AG08396 (cell line): ENCODE results near the gene CLDN6.

Experiments used
- DNase-seq: peaks from one replicate; pipeline ENCODE4 v3.0.0; 2012; ENCODE audit warnings: low spot score, mixed read lengths

The CLDN6 gene

DNA sequence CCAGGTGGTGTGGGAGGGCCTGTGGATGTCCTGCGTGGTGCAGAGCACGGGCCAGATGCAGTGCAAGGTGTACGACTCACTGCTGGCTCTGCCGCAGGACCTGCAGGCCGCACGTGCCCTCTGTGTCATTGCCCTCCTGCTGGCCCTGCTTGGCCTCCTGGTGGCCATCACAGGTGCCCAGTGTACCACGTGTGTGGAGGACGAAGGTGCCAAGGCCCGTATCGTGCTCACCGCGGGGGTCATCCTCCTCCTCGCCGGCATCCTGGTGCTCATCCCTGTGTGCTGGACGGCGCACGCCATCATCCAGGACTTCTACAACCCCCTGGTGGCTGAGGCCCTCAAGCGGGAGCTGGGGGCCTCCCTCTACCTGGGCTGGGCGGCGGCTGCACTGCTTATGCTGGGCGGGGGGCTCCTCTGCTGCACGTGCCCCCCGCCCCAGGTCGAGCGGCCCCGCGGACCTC lies 4.5 kb downstream of the CLDN6 start:
- DNase-seq, result no peak

DNA sequence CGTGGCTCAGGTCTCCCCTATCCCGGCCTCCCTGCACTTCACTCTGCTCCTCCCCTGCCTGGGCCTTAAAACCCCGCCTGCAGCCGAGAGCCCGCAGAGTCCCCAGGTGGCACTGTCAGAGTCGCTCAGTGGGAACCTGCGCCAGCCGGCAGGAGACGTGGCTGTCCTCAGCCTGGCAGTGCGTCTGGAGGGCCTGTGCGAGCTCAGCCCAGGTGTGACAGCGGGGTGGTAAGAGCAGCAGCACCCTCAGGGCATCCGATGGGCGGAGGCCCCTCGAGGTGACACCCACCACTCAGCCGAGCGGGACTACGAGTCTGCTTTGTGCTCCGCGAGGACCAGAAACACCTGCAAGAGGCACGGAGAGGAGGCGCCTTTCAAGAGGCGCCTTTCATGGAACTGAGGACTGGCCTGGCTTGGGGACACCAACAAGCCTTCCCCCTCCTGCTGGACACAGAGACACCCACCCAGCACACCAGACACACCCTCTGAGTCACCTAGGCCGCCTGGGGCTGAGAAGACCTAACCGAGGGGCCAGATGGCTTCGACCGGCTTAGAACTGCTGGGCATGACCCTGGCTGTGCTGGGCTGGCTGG lies 5.1 kb downstream of the CLDN6 start, which contains the start of gene CLDN9:
CLDN9 (plus strand) TSS at position 96 of the 593 bp plus-strand sequence; CDS start at position 536, 440 bp downstream.
- DNase-seq, result no peak

DNA sequence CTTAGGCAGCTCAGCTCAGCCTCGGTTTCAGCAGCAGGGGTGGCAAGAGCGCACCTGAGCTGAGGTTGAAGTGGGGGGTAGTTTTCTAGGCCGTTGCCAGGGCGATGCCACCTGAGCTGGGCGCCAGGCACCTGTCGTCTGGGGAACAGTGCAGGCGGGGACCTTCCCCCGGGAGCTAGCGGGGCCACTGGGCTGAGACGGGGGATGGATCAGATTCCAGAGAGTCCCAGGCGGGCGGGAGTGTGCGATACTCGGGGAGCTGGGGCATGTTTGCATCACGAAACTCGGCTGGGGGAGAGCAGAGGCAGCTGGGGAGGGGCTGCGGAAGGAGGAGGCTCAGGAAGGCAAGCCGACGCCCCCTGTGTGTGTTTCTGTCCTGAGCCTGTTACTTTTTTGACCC lies 5.7 kb downstream of the CLDN6 start:
- DNase-seq, result no peak

DNA sequence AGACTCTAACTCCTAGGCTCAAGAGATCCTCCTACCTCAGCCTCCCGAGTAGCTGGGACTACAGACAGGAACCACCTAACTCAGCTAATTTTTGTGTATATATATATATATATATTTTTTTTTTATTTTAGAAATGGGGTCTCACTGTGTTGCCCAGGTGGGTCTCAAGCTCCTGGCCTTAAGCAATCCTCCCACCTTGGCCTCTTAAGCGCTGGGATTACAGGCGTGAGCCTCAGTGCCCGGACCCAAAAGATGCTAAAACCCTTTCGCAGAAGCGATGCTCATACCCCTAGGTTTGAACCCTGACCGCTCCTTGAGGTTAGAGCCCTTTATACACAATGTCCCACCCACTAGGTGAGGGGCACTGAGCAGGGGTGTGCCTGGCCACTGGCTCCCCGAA lies 7.5 kb downstream of the CLDN6 start:
- no peak for DNase-seq

DNA sequence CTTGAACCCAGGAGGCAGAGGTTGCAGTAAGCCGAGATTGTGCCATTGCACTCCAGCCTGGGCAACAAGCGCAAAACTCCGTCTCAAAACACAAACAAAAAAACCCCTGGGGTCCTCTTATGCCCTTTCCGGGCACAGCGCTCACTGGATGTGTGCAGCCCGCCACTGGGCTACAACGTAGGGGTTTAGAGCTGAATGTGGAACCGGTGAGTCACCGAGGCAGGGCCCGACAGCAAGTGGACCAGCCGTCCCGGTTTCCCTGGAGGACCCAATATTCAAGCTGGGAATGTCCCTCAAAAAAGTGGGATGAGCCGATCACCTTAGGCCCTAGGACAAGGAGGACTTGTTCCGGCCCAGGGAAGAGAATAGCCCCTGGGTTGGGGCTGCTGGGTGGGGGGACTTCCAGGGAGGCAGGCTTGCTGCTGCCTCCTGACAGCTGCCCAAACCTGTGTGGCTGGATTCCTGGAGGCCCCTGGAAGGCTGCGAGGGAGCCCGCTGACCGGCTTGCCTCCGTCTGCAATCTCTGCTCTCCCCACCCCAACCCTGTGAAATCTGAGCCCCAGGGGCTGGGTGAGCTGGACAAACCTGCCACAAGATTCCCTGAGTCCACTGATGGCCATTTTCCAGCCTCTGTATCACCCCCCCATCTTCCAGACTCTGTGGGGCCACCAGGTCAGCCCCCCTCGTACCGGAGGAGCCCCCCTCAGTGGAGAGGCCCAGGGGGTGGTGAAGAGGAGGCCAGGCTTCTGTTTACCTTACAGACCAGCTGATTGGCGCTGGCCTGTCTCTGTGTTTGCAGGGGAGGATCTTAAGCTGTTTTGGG lies 8.2 kb downstream of the CLDN6 start:
- no peak for DNase-seq

DNA sequence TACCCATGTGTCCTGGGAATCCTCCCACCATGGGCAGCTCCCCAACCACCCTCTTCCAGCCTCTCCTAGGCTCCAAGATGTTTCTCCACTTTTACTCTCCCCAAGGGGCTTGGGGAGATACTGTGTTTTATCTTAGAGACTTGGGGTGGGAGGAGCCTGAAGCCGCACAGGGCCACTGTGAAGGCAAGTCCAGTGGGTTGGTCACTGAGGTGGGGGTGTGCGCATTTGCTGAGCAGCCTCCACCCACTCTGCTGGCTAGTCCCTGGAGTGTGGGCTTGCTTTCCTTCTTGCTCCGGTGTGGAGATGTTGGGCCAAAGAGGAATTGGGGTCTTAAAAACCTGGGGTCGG lies 9.3 kb downstream of the CLDN6 start:
- no peak for DNase-seq

DNA sequence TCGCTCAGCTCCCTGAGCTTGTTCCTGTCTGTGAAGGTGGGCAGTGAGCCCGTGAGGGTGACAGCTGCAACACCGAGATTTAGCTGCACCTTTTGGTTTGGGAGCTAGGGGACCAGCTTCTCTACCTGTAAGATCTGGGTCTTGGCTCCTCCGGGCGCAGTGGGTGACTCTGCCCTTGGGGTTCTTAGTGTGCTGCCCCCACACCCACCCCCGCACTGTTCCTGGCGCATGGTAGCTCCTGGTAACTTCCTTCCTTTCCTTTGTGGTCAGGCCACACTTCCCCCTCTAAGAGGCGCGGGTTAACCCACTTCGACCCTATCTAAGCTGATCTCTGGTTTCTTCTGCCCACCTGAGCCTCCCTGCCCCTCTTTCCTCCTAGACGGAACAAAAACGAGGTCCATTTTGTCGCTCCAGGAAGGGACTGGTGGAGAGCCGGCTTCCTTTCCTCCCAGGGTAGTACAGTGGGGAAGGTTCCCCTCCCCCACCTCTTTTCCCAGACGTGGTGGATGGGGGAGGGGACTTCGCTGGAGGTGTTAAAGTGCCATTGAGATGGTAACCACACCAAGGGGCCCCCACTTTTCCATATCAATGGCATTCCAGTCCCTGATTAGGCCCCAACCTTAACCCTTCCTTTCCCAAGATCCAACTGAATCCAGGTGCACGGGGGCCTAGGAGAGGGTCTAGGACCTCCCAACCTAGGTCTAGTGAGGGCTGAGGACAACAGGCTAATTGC lies 9.9 kb downstream of the CLDN6 start:
- DNase-seq, result no peak

DNA sequence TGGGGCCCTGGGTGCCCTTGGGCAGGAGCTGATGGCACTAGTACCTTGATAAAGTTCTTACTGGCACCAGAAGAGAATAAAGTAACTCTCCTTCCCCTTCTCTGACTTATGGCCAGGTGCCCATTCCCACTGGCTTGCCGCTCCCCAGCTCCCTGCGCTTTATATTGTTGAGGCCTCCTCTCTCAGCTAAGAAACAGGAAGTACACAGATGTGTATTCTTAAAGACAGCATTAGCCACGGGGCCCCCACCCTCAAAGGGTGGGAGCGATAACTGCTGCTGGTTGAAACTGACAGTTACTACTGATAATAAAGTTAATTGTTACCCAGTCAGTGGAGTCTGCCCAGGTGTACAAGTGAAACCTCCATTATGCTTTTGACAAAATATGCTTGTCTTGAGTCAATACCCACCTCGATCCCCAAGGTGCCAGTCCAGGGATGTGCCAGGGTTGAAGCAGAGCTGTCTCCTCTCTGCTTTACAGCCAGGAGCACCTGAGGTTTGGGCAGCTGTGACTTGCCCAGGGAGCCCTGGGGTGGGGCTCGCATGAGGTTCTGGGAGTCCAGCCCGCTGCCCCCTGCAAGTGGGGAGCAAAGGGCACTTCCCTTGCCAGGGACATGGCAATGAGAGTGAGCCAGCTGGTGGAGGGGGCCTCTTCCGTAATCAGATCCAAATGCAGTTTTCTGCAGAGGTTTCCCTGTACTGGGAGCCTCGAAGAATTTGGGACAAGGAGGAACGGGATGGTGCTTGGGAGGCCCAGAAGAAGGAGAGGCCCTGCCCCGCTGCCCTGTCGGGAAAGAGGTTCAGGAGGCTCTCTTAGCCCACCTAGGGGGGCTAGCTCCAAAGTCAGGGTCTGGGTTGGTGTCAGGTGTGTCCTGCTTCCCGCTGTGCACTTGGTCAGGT lies 10.7 kb downstream of the CLDN6 start:
- DNase-seq, result no peak

DNA sequence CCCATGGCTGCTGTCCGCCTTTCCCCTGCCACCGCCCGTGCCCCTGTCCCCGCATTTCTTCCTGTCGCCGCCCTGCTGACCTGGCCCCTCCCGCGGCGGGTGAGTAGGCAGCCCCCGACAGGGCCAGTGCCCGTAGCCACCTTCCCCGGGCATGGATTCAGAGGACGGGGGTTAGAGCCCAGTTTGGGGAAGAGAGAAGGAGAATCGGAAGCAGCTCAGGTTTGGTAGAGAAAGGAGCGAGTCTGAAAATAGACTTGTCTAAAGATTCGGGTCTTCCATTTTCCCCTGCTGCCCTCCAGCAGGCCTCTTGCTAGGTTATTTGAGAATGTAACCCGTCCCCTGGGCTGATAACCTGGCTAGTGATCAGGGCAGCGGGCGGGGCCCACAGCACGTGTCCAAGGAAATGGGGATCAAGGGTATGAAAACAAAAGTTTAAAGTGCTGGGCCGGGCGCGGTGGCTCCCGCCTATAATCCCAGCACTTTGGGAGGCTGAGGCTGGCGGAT lies 13.2 kb downstream of the CLDN6 start:
- DNase-seq, result no peak

DNA sequence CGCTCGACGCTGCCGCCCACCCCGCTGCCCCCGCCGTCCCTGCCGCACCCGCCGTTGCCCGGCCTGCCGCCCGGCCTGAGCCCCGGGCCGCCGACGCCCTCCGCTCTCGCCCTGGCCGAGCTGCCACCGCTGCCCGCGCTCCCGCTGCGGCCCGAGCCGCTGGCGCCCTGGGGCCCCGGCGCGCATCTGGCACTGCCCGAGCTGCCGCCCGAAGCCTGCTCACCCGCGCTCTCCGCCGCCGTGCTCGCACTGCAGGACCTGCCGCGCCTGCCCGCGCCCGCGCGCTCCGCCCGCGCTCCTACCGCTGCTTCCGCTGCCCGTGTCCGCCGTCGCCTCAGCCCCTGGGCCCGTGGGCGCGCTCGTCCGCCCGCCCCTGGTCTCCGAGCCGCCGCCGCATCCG lies 13.7 kb downstream of the CLDN6 start:
- peak; percentile 46 for DNase-seq

DNA sequence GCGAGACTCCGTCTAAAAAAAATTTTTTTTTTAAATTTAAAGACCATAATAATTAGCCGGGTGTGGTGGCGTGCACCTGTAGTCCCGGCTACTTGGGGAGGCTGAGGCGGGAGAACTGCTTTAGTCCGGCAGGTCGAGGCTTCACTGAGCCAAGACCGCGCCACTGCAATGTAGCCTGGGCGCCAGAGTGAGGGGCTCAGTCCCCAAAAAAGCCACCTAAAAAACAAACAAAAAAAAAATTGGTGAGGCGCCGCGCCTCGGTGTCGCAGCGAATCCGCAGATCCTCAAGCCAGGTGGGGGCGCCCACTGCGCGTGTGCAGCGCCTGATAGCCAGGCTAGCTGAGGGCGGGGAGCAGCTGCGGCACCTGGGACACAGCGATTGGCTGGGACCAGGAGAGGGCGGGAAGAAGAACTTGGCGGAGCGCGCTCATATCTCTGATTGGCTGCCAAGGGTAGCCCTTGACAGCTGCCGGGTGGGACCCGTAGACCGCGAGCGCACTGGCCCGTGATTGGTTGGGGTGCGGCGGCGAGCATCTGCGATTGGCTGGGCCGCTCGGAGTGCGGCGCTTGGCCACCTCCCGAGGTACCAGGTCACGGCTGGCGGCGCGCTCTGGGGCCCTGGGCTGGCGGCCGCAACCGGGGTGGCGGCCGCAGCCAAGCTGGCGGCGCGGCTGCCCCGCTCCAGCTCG lies 14.3 kb downstream of the CLDN6 start:
- peak; percentile 99 for DNase-seq

DNA sequence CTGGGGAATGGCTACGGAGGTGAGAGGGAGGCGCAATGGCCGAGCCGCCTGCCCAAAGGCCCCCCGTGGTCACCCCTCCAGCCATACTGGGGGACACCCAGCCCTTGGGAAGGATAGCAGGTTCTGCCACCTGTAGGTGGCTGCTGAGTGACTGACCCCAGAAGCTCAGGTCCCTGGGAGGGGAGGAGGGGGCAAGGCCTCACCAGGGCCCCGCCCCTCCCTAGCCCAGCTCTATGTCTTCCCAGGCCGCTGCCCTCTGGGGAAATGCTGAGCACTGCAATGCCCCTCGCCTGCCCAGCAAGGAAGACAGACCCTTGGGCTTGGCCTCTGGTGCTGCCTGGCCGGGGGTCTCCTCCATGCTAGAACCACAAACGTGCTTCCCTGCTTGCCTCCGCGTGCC lies 16.7 kb downstream of the CLDN6 start:
- no peak for DNase-seq

DNA sequence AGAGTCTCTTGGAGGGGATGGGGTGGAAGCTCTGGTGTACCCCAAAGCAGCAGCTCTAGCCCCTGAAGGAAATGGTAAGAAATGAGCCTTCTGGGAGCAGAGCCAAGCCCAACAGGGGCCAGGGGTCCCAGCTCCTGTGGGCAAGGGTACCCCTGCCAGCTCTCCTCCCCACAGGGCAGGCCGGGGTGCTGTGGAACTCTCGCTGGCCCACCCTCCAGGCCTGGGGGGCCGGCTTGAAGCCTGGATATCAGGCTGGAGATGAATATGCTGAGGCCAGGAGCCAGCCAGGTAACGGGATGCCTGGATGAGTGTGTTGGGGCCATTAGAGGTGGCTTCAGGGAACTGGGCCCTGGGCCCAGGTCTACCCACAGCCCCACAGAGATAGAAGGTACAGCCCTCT lies 17.4 kb downstream of the CLDN6 start:
- no peak for DNase-seq

DNA sequence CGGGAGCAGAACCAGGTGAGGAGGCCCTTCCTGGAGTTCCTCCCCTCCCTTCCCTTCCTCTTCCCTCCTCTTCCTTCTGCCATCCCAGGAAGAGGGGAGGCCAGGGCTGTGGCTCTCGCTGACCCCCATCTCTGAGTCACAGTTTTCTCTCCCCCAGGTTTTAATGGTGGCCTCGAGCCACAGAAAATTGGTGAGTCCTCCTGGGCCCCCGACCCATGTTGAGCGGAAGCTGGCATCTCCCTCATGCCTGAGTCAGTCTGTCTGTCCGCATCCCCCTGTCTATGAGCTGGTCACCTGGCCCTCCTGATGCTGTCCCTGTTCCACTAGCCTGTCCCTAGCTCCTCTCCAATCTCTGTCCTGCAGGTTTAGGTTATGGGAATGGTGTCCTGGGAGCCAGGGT lies 18.1 kb downstream of the CLDN6 start:
- no peak for DNase-seq

DNA sequence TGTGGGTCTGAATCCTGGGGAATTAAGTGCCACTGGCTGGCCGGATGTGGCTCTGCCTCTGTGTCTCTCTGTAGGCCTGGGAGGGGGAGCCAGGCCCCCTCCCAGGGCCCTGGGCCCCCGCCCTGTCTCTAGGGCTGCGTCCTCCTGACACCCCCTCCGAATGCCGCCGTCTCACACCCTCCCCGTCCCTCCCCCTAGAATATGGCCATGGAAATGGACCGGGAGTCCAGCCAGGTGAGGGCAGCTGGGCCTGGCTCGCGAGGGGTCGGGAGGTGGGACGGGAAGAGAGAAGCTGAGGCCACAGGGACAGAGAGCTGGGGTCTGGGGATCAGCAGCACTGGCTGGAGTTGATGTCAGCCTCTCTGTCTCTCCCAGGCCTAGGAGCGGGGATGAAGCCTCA lies 21.7 kb downstream of the CLDN6 start:
- no peak for DNase-seq

DNA sequence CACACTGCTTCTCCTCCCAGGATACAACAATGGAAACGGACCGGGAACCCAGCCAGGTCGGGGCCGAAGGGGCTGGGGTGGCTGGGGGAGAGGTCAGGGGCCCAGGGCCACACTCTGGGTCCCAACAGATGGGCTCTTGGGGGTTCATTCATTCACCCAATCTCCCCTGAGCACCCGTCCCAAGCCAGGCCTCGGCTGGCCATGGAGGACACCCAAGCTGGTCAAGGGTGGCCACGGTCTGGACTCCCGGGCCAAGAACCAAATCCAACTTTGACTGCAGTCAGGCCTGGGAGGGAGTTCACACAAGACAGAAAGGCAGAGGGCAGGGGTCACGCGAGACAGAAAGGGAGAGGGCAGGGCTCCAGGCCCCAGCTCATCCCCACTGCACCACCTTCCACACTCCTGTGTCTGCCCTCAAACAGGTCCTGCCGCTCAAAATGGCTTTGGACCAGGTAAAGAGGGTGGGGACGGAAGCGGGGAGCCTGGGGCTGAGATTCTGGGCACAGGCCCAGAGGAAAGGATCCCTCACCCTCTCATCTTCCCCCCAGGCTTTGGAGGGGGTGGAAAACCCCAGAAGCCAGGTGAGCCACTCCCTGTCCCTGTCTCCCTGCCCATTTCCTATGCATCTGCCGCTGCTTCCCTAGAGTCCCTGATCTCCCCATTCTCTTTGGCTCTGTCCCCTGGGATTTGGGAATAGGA lies 25.5 kb downstream of the CLDN6 start:
- no peak for DNase-seq

DNA sequence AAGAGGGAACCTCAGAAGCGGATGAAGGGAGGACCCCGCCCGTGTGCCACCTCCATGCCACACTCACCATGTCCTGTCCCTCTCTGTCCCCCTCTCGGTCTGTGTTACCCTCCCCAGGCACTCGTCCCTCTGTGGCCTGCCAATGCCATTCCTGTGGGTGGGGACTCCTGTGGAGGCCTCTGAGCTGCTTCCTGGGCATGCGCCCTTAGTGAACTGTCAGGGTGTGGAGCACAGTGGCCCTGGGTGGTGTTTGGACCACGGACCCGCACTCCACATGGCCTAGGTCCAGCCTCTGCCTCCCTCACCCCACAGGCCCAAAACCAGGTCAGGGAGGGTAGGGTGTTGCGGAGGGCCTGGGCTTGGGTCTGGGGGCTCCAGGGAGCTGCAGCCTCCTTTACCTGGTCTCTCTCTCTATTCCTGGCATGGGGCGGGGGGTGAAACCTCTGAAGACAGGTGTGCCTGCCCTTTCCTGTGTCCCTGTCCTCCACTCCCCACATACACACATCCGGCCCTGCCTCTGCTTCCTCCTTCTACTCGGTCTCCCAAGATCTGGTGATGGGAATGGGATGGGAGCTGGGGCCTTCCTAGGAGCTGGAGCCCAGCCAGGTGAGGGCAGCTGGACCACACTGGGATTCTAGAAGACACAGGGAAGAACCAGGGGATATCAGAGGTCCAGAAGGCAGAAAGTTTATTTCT lies 26.3 kb downstream of the CLDN6 start:
- DNase-seq, result no peak

DNA sequence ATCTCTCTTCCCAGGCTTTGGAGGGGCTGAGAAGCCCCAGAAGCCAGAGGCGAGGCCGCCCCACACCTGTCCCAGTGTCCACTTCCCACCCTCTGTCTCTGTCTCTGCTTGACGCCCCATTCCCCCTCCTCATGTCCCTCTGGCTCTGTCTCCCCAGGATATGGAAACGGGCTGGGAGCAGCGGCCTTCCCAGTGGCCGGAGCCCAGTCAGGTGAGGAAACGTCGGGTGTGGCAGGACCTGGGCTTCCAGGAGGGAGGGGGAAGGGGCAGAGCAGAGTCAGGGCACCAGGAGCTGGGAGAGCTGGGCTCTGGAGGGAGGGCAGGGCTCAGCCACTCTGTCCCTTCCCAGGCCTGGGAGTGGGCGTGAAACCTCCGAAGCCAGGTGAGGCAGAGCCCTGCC lies 27.1 kb downstream of the CLDN6 start:
- DNase-seq, result no peak

DNA sequence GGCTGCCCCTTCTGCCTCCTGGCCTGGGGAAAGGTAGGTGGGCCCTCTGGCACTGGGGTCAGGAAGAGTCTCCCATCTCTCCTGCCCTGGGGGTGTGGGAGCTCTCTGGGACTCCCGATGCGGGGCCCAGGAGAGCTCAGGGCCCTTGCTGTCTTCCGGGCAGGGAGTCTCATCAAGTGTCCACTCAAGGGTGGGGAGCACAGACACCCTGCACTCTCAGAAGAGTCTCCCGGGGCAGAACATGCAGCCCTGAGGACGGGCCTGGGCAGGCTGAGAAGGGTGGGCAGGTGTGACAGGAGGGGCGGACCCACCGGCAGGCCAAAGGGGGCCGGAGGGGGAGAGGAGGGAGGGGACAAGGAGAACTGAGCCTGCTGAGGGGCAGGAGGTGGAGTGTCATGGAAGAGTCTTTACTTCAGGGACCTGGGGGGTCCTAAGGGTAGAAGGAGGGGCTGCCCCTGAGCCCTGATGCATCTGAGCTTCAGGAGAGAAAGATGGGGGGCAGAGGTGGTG lies 29.3 kb downstream of the CLDN6 start:
- DNase-seq, result no peak

DNA sequence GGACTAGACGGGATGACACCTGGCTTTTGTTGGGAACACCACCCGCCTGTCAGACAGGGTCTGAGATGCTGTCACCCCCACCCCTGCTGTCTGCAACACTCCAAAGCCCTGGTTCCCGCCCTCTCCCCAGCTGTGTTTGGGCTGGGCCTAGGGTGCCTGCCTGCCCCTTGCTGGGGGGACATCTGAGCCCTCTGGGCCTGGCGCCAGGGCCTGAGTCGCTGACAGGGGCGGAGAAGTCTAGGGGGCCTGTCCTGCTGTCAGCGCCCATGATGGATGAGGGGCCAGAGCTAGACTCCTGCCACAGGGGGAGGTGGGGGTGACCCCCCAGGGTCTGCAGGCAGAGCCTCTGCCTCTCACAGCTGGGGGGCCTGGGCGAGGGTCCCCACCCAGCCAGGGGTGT lies 30.1 kb downstream of the CLDN6 start:
- no peak for DNase-seq
